Peyer's patch (tissue), 4 donors: Measurements from ENCODE around the gene PPP1R3D.

ENCODE experiments used
- CTCF ChIP-seq, 6 experiments: fragments of 450-650 bp in 4 of 6; fragments of 200-600 bp in 2 of 6; sonication (generic) in 1 of 6; IDR thresholded peaks; one replicate each; pipeline ENCODE4 v1.5.1; 2017 to 2019; ENCODE audit warnings: antibody characterized with exemption in 6 of 6, mild to moderate bottlenecking in 3 of 6, moderate library complexity in 1 of 6
- POLR2A ChIP-seq, 2 donors: fragments of 450-650 bp; IDR thresholded peaks; one replicate each; pipeline ENCODE4 v1.5.1; 2017; ENCODE audit warnings: antibody characterized with exemption in 2 of 2, mild to moderate bottlenecking in 2 of 2, moderate library complexity in 2 of 2

- TF ChIP-seq POLR2A (IDR thresholded peaks at IDR 0.05), result no peak
- no peak for TF ChIP-seq CTCF (IDR thresholded peaks at IDR 0.05)
Measured at GRCh38 chr20:59971428-59971827, 31.3 kb upstream of the PPP1R3D start.
